ENCODE measurements around the gene GTF2IRD1. TPM values are rescaled to one million over a fixed set of nuclear protein-coding genes. Genes with fewer than 3 reads are reported as not detected.

Gene GTF2IRD1, protein sequence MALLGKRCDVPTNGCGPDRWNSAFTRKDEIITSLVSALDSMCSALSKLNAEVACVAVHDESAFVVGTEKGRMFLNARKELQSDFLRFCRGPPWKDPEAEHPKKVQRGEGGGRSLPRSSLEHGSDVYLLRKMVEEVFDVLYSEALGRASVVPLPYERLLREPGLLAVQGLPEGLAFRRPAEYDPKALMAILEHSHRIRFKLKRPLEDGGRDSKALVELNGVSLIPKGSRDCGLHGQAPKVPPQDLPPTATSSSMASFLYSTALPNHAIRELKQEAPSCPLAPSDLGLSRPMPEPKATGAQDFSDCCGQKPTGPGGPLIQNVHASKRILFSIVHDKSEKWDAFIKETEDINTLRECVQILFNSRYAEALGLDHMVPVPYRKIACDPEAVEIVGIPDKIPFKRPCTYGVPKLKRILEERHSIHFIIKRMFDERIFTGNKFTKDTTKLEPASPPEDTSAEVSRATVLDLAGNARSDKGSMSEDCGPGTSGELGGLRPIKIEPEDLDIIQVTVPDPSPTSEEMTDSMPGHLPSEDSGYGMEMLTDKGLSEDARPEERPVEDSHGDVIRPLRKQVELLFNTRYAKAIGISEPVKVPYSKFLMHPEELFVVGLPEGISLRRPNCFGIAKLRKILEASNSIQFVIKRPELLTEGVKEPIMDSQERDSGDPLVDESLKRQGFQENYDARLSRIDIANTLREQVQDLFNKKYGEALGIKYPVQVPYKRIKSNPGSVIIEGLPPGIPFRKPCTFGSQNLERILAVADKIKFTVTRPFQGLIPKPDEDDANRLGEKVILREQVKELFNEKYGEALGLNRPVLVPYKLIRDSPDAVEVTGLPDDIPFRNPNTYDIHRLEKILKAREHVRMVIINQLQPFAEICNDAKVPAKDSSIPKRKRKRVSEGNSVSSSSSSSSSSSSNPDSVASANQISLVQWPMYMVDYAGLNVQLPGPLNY
- total RNA-seq = 10 to 100 TPM in 2 of 4 donors, 1 to 10 TPM in 2; 3.9 to 18.1 (median 11.0) TPM

DNA sequence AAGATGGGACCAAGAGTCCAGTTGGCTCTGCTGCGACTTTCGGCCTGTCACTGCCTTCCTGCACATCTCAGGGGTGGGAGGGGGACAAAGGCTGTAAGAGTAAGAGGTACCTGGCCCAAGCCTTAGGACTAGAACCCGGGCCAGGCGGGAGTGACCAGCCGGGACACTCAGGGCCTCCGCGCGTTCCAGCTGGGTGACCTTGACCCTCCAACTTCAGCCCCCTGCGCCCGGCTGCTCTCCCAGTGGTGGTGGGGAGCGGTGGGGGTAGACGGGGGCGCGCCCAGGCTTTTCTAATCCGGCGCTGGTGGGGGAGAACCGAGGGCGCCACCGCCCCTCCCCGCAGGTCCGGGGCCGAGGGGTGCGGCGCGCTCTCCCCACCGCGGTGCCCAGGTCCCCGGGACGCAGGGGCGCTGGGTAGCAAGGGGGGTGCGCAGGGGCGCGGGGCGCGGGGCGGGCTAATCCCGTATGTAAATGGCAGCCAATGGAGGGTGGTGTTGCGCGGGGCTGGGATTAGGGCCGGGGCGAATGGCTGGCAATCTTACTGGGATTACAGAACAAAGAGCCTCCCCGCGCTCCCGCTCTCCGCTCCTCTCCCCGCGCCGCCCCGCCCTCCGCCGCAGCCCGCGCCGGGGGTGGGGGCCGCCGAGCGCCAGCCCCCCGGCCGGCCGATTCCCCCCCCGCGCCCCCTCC lies at the start of gene GTF2IRD1:
Gene GTF2IRD1, plus strand, starts transcription at position 585 of the 690 bp plus-strand sequence. CDS start 54,175 bp downstream, outside the sequence.
- TF ChIP-seq, protein P1, sequence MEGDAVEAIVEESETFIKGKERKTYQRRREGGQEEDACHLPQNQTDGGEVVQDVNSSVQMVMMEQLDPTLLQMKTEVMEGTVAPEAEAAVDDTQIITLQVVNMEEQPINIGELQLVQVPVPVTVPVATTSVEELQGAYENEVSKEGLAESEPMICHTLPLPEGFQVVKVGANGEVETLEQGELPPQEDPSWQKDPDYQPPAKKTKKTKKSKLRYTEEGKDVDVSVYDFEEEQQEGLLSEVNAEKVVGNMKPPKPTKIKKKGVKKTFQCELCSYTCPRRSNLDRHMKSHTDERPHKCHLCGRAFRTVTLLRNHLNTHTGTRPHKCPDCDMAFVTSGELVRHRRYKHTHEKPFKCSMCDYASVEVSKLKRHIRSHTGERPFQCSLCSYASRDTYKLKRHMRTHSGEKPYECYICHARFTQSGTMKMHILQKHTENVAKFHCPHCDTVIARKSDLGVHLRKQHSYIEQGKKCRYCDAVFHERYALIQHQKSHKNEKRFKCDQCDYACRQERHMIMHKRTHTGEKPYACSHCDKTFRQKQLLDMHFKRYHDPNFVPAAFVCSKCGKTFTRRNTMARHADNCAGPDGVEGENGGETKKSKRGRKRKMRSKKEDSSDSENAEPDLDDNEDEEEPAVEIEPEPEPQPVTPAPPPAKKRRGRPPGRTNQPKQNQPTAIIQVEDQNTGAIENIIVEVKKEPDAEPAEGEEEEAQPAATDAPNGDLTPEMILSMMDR (IDR thresholded peaks at IDR 0.05) = no peak
- ATAC-seq (ENCODE audit: low FRiP score) (peak; percentile 50), DNase-seq (ENCODE audit: low spot score) (no peak)

DNA sequence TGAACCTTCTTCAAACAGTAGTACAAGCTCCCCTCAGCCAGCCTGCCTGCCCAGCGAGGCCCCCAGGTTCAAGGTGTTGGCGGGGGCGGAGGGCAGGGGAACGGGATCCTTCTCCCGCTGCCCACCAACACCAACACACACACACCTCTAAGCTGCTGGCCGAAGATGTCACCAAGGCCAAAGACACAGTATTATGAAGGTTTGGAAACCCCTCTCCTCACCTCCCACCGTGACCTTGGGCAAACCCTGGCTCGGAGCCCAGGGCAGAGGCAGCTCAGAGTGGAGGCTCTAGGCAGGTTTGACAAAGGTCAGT lies 49.4 kb upstream of the GTF2IRD1 start:
- ATAC-seq (ENCODE audit: low FRiP score) (no peak), DNase-seq (ENCODE audit: low spot score) (no peak)
- TF ChIP-seq, protein P1 (IDR thresholded peaks at IDR 0.05) = no peak

DNA sequence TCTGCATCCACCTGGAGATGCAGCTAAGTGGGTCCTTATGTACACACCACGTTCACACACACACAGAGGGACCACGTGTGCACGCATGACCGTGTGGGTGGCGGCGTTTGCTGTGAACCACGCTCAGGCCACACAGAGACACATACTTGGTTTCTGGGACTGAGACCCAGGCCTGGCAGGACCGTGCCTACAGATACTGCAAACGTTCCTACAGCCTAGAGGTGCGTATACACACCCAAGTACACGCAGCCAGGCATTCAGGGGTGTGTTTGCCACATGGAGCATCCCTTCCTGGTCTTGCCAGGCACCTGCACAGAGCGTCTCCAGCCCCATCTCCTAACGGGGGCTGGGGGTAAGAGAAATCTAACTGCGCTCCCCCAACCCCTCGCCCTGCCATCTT lies 49.0 kb upstream of the GTF2IRD1 start:
- TF ChIP-seq, protein P1 (IDR thresholded peaks at IDR 0.05) = no peak
- ATAC-seq (ENCODE audit: low FRiP score) (no peak), DNase-seq (ENCODE audit: low spot score) (no peak)

DNA sequence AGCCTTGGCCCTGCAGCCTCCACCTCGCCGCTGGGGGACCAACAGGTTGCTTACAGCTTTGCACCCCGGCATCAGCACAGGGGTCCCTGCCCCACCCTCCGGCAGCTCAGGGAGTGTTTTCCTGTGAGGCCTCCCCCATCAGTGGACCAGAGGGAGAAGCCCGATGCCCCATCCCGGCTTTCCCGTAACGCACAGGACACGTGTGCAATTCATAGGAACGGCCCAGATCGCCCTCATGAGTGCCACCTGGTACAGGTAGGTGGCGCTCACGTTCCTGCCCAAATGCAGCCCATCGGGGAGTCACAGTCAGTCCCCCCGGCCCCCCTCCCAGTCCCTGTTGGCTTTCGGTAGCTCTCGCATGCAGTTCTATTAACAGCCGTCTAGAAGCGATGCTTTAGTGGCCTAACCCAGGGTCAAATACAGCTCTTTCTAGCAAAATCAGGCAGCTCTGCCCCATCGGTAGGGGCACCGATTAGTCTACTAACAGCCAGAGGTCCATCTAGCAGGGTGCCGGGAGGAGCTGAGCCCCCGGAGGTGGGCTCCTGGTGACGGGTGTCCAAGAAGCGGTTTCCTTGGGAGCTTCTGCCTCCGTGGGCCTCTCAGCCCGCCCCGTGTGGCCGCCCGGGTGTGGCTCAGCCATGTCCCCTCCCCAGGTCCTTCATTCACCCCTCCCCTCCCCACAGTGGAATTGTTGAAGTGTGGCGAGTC lies 48.4 kb upstream of the GTF2IRD1 start:
- DNase-seq (ENCODE audit: low spot score) = no peak
- TF ChIP-seq, protein P1 (IDR thresholded peaks at IDR 0.05) = no peak
- no peak for ATAC-seq (ENCODE audit: low FRiP score)

DNA sequence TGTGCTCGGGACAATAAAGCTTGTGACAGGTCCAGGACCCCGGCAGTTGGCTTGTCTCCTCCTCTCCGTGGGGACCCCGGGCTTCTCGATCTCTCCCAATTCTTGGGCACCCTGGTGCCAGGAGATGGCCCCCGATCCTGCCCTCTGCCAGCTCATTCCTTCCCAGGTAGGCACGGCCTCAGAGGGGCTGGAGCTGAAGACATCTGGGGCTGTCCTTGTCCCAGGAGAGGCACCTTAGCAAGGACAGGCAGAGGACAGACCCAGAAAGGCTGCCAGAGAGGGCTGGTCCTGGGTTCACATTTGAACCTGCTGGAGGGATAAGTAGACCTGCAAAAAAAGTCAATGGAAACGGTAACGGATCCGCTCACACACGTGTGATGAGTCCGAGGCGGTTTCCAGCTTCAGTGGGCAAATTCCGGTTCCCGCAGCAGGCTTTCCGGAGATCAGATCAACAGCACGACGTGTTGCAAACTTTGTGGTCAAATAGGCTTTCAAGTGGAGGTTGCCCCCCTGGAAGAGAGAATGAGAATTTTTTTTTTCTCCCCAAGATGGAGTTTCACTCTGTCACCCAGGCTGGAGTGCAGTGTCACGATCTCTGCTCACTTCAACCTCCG lies 47.7 kb upstream of the GTF2IRD1 start:
- DNase-seq (ENCODE audit: low spot score) (no peak), ATAC-seq (ENCODE audit: low FRiP score) (no peak)
- TF ChIP-seq, protein P1 (IDR thresholded peaks at IDR 0.05) = no peak

DNA sequence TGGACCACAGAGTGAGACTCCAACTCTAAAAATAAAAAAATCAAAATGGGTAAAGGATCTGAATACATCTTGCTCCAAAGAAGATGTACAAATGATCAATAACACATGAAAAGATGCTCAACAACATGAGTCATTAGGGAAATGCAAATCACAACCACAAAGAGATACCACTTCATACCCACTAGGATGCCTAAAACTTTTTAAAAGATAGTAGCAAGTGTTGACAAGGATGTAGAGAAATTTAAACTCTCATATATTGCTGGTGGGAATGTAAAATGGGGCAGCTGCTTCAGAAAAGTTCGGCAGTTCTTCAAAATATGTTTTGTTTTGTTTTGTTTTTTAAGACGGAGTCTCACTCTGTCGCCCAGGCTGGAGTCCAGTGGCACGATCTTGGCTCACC lies 45.7 kb upstream of the GTF2IRD1 start:
- ATAC-seq (ENCODE audit: low FRiP score) (no peak), DNase-seq (ENCODE audit: low spot score) (no peak)
- TF ChIP-seq, protein P1 (IDR thresholded peaks at IDR 0.05) = no peak
